NCI-H2171 (cell line): ENCODE data around the gene CHST11.

Experiments
- DNase-seq: peaks from one replicate; lab custom pipeline; 2025; lab: John Stamatoyannopoulos, UW

CHST11 gene

GRCh38 chr12:104434129-104434528 lies 22.6 kb upstream of the CHST11 start:
- DNase-seq: no peak

GRCh38 chr12:104435175-104435574 lies 21.6 kb upstream of the CHST11 start:
- no peak for DNase-seq

GRCh38 chr12:104435765-104436164 lies 21.0 kb upstream of the CHST11 start:
- no peak for DNase-seq

GRCh38 chr12:104436790-104437189 lies 20.0 kb upstream of the CHST11 start:
- no peak for DNase-seq

- no peak for DNase-seq
Measured at GRCh38 chr12:104438134-104438533, 18.6 kb upstream of the CHST11 start.

GRCh38 chr12:104439137-104439536 lies 17.6 kb upstream of the CHST11 start:
- no peak for DNase-seq

- DNase-seq: no peak
Measured at GRCh38 chr12:104443008-104443407, 13.7 kb upstream of the CHST11 start.

- no peak for DNase-seq
Measured at GRCh38 chr12:104446646-104447421, 9.9 kb upstream of the CHST11 start.

- no peak for DNase-seq
Measured at GRCh38 chr12:104448031-104448430, 8.7 kb upstream of the CHST11 start.

- no peak for DNase-seq
Measured at GRCh38 chr12:104448451-104448850, 8.3 kb upstream of the CHST11 start.

GRCh38 chr12:104450700-104451099 lies 6.0 kb upstream of the CHST11 start:
- no peak for DNase-seq

GRCh38 chr12:104452087-104452486 lies 4.7 kb upstream of the CHST11 start:
- no peak for DNase-seq

- DNase-seq: no peak
Measured at GRCh38 chr12:104453133-104453532, 3.6 kb upstream of the CHST11 start.

GRCh38 chr12:104454997-104455396 lies 1.8 kb upstream of the CHST11 start:
- no peak for DNase-seq

- no peak for DNase-seq
Measured at GRCh38 chr12:104455578-104456416, 951 bp upstream of the CHST11 start.

GRCh38 chr12:104456950-104457745 lies 400 bp downstream of the CHST11 start:
- peak; percentile 48 for DNase-seq

- peak; percentile 29 for DNase-seq
Measured at GRCh38 chr12:104457746-104458693, 1.3 kb downstream of the CHST11 start.

- DNase-seq: no peak
Measured at GRCh38 chr12:104458694-104459367, 2.1 kb downstream of the CHST11 start.

GRCh38 chr12:104459368-104459909 lies 2.7 kb downstream of the CHST11 start:
- no peak for DNase-seq

- DNase-seq: no peak
Measured at GRCh38 chr12:104460041-104460719, 3.4 kb downstream of the CHST11 start.
